Prostate gland (tissue), 2 donors: Measurements from ENCODE around the gene PTPRO. TPM values are rescaled to one million over a fixed set of nuclear protein-coding genes. Genes with fewer than 3 reads are reported as not detected.

ENCODE experiments used
- DNase-seq: peaks from one replicate; pipeline ENCODE4 v3.0.0-alpha.2; 2019; ENCODE audit warnings: low spot score
- H3K27ac ChIP-seq, 2 donors: fragments of 200-600 bp; sonication (generic); 2 replicates each; pipeline ENCODE4 v1.5.1; 2017 to 2019
- H3K27me3 ChIP-seq: fragments of 200-600 bp; sonication (generic); replicated peaks from 2 replicates; pipeline ENCODE4 v1.5.1; 2019; ENCODE audit not compliant: insufficient read depth
- H3K36me3 ChIP-seq, 2 donors: fragments of 200-600 bp; sonication (generic); 1 replicate in 1 of 2; 2 replicates in 1 of 2; pipeline versions ENCODE4 v1.5.1 to v1.8.1; 2017 to 2019
- H3K4me1 ChIP-seq: fragments of 200-600 bp; sonication (generic); replicated peaks from 2 replicates; pipeline ENCODE4 v1.5.1; 2019
- H3K4me3 ChIP-seq, 2 donors: fragments of 200-600 bp; sonication (generic); 2 replicates each; pipeline ENCODE4 v1.5.1; 2017 to 2019
- H3K9me3 ChIP-seq: fragments of 200-600 bp; sonication (generic); 2 replicates; pipeline ENCODE4 v1.5.1; 2017
- CTCF ChIP-seq, 4 experiments: fragments of 200-600 bp in 2 of 4; fragments of 450-650 bp in 2 of 4; sonication (generic) in 2 of 4; IDR thresholded peaks; 1 replicate in 3 of 4; 2 replicates in 1 of 4; pipeline ENCODE4 v1.5.1; 2016 to 2019; ENCODE audit warnings: antibody characterized with exemption in 4 of 4, mild to moderate bottlenecking in 2 of 4, moderate library complexity in 2 of 4
- POLR2A ChIP-seq: fragments of 450-650 bp; IDR thresholded peaks from one replicate; pipeline ENCODE4 v1.6.1; 2016; ENCODE audit warnings: antibody characterized with exemption, mild to moderate bottlenecking
- POLR2AphosphoS5 ChIP-seq: sonication (generic); formaldehyde crosslinking; IDR thresholded peaks from one replicate; pipeline ENCODE4 v1.6.1; 2017; ENCODE audit warnings: antibody characterized with exemption
- WGBS: methylation state at CpG from one replicate; pipeline ENCODE4 v1.1.5; 2018; 5-methylcytosine and 5-hydroxymethylcytosine counted together
- intact Hi-C: fragments of 100-400 bp; cut with DNase I; formaldehyde crosslinking; loops from one replicate; pipeline ENCODE4 v1.14.2; 2022
- total RNA-seq, 2 donors: library from RNA; depleted of rRNA; stranded (reverse); fragments of >200 nt; gene quantifications; one replicate each; pipeline ENCODE4 v1.1.0, GENCODE V29; 2016

The PTPRO gene
- total RNA-seq, 2 donors from 2014 or later, result 0.55 to 1.4 TPM

- no peaks in the 10 kb centered on the region for H3K4me1 ChIP-seq
- TF ChIP-seq CTCF (IDR thresholded peaks at IDR 0.05) (no peak), POLR2A (no peak), POLR2AphosphoS5 (no peak)
- no peak overlapping the region for H3K4me3 ChIP-seq
- intact Hi-C loops, result no loop called here
- H3K27me3 ChIP-seq, result no peaks in the 10 kb centered on the region
- H3K27ac ChIP-seq, result no peak overlapping the region
- 48% methylated on average over 3 of the region's 3 CpGs for WGBS
- DNase-seq, result no peak
- no peaks in the 10 kb centered on the region for H3K36me3 ChIP-seq
- H3K9me3 ChIP-seq, result no peaks in the 10 kb centered on the region
Observed at GRCh38 chr12:15356951-15357364, 34.6 kb downstream of the PTPRO start.

GRCh38 chr12:15364221-15365160 is 42.2 kb downstream of the PTPRO start:
- WGBS, result 41% methylated on average over 4 of the region's 4 CpGs
- intact Hi-C loops, result no loop called here
- Histone ChIP-seq H3K4me1 (no peaks in the 10 kb centered on the region), H3K9me3 (no peaks in the 10 kb centered on the region), H3K4me3 (no peak overlapping the region), H3K36me3 (no peaks in the 10 kb centered on the region), H3K27me3 (no peaks in the 10 kb centered on the region), H3K27ac (no peak overlapping the region)
- TF ChIP-seq POLR2A, result no peak
- no peak for TF ChIP-seq POLR2AphosphoS5
- no peak for TF ChIP-seq CTCF (IDR thresholded peaks at IDR 0.05)
- peak; percentile 5 for DNase-seq

- Histone ChIP-seq H3K27ac (no peak overlapping the region), H3K4me1 (no peaks in the 10 kb centered on the region), H3K36me3 (no peaks in the 10 kb centered on the region), H3K9me3 (no peaks in the 10 kb centered on the region), H3K4me3 (no peak overlapping the region), H3K27me3 (no peaks in the 10 kb centered on the region)
- intact Hi-C loops, result no loop called here
- TF ChIP-seq CTCF (IDR thresholded peaks at IDR 0.05), result no peak
- no peak for TF ChIP-seq POLR2A
- WGBS, result 66% methylated on average over 4 of the region's 4 CpGs
- DNase-seq, result no peak
Observed at GRCh38 chr12:15368812-15369211, 46.5 kb downstream of the PTPRO start.

- WGBS, result 60% methylated on average over 2 of the region's 2 CpGs
- Histone ChIP-seq H3K4me3 (no peak overlapping the region), H3K4me1 (no peaks in the 10 kb centered on the region), H3K36me3 (no peaks in the 10 kb centered on the region), H3K9me3 (no peaks in the 10 kb centered on the region), H3K27me3 (no peaks in the 10 kb centered on the region), H3K27ac (no peak overlapping the region)
- DNase-seq, result no peak
- intact Hi-C loops, result no loop called here
- TF ChIP-seq POLR2A (no peak), CTCF (IDR thresholded peaks at IDR 0.05) (no peak), POLR2AphosphoS5 (no peak)
Observed at GRCh38 chr12:15372352-15372751, 50.0 kb downstream of the PTPRO start.

GRCh38 chr12:15387772-15388171 is 65.5 kb downstream of the PTPRO start:
- 29% methylated on average over 1 of the region's 1 CpG for WGBS
- Histone ChIP-seq H3K9me3 (no peaks in the 10 kb centered on the region), H3K36me3 (no peaks in the 10 kb centered on the region), H3K4me3 (no peak overlapping the region), H3K27ac (no peak overlapping the region), H3K4me1 (no peaks in the 10 kb centered on the region), H3K27me3 (no peaks in the 10 kb centered on the region)
- intact Hi-C loops, result no loop called here
- TF ChIP-seq CTCF (IDR thresholded peaks at IDR 0.05) (no peak), POLR2A (no peak), POLR2AphosphoS5 (no peak)
- DNase-seq, result no peak
